ENCODE results near the gene PTBP1. TPM values are rescaled to one million over a fixed set of nuclear protein-coding genes. Genes with fewer than 3 reads are reported as not detected.

PTBP1 gene
- total RNA-seq, 1 experiment from 2014 or later, result 712 TPM

DNA sequence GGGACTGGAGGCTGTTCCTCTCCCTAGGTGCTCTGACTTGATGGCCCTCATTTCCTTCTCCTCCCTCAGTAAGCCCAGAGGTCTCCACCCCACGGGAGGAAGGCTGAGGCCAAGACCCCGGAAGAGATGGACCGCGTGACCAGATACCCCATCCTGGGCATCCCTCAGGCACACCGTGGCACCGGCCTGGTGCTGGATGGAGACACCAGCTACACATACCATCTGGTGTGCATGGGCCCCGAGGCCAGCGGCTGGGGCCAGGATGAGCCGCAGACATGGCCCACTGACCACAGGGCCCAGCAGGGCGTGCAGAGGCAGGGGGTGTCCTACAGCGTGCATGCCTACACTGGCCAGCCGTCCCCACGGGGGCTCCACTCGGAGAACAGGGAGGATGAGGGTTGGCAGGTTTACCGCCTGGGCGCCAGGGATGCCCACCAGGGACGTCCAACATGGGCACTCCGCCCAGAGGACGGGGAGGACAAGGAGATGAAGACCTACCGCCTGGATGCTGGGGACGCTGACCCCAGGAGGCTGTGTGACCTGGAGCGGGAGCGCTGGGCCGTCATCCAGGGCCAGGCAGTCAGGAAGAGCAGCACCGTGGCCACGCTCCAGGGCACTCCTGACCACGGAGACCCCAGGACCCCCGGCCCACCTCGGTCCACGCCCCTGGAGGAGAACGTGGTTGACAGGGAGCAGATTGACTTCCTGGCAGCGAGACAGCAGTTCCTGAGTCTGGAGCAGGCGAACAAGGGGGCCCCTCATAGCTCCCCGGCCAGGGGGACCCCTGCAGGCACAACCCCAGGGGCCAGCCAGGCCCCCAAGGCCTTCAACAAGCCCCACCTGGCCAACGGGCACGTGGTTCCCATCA lies 40.2 kb upstream of the PTBP1 start:
- Histone ChIP-seq H2BK120ac (ENCODE audit: low read depth, low read length, poor library complexity, severe bottlenecking) (no peak overlapping the region), H4K8ac (replicated peaks; ENCODE audit: insufficient read length, low read depth, low read length) (no peak overlapping the region), H3K9me3 (ENCODE audit: control insufficient read depth, low read depth, low read length) (no peaks in the 10 kb centered on the region), H3K18ac (ENCODE audit: insufficient read length, low read depth, low read length) (no peak overlapping the region), H3K23ac (ENCODE audit: insufficient read length, low read depth, low read length) (no peak overlapping the region), H2AFZ (ENCODE audit: low read length) (no peak overlapping the region), H3K4me2 (ENCODE audit: insufficient read depth, insufficient read length, low read length) (no peak overlapping the region), H2BK20ac (ENCODE audit: low read depth, low read length, poor library complexity, severe bottlenecking) (no peak overlapping the region), H3K56ac (ENCODE audit: insufficient read length, low read depth, low read length) (no peak overlapping the region), H2AK5ac (ENCODE audit: insufficient read length, low read length) (no peak overlapping the region), H4K91ac (ENCODE audit: insufficient read length, low read depth, low read length) (no peak overlapping the region), H2BK5ac (ENCODE audit: insufficient read length, low read length) (no peak overlapping the region), H3K79me1 (ENCODE audit: insufficient read depth, low read depth, low read length, poor library complexity, severe bottlenecking) (no peaks in the 10 kb centered on the region), H3T11ph (ENCODE audit: low read length) (no peak overlapping the region), H3K23me2 (ENCODE audit: insufficient read length, low read depth, low read length, poor library complexity, severe bottlenecking) (no peaks in the 10 kb centered on the region), H2BK12ac (ENCODE audit: insufficient read length, low read depth, low read length) (no peak overlapping the region), H3K14ac (ENCODE audit: insufficient read depth, low read length) (no peak overlapping the region; the same call in 1 of the 2 replicates), H3K27me3 (ENCODE audit: insufficient read depth, low read length) (no peaks in the 10 kb centered on the region), H3K79me2 (ENCODE audit: insufficient read depth, low read length) (no peaks in the 10 kb centered on the region), H4K20me1 (ENCODE audit: control insufficient read depth, insufficient read depth, insufficient read length) (no peaks in the 10 kb centered on the region), H4K5ac (ENCODE audit: insufficient read length, low read depth, low read length) (no peak overlapping the region), H3K9ac (ENCODE audit: extremely low read depth, insufficient read length, low read length) (no peak overlapping the region), H3K4me1 (ENCODE audit: insufficient read depth, low read length) (no peaks in the 10 kb centered on the region), H3K4ac (ENCODE audit: low read depth, low read length) (no peak overlapping the region), H2BK15ac (ENCODE audit: low read depth, low read length) (no peak overlapping the region), H3K27ac (ENCODE audit: insufficient read length, low read depth, low read length) (no peak overlapping the region)
- Mint-ChIP-seq H3K4me3 (no peak overlapping the region), H3K4me1 (0 out of 4 replicates have a peak, but pooled peaks cover 0 to 4% of the 10 kb centered on the region in 2 experiments), H3K36me3 (ENCODE audit: insufficient read depth in 1 of 3, low read depth in 3 of 3) (peaks cover 0 to 4% (median 3%) of the 10 kb centered on the region in 3 experiments; a peak in 4 of 7 replicates), H3K27ac (no peak overlapping the region), H3K27me3 (ENCODE audit: low read depth) (peaks cover 12% of the 10 kb centered on the region), H3K9me3 (peaks cover 16 to 17% of the 10 kb centered on the region in 2 experiments)
- TF ChIP-seq, protein P1, sequence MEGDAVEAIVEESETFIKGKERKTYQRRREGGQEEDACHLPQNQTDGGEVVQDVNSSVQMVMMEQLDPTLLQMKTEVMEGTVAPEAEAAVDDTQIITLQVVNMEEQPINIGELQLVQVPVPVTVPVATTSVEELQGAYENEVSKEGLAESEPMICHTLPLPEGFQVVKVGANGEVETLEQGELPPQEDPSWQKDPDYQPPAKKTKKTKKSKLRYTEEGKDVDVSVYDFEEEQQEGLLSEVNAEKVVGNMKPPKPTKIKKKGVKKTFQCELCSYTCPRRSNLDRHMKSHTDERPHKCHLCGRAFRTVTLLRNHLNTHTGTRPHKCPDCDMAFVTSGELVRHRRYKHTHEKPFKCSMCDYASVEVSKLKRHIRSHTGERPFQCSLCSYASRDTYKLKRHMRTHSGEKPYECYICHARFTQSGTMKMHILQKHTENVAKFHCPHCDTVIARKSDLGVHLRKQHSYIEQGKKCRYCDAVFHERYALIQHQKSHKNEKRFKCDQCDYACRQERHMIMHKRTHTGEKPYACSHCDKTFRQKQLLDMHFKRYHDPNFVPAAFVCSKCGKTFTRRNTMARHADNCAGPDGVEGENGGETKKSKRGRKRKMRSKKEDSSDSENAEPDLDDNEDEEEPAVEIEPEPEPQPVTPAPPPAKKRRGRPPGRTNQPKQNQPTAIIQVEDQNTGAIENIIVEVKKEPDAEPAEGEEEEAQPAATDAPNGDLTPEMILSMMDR (conservative IDR thresholded peaks at IDR 0.05), result no peak
- WGBS (ENCODE audit: extremely low coverage, insufficient read length, low lambda C conversion rate), result no CpG with 5 or more reads among the region's 36 CpGs
- DNase-seq, result peak; percentile 19

All from H9 (cell line).